B cell (primary cell): Measurements from ENCODE around the gene ACAP1. TPM values are rescaled to one million over a fixed set of nuclear protein-coding genes. Genes with fewer than 3 reads are reported as not detected.

Experiments
- ATAC-seq: fragments of 200-7000 bp; cut with Tn5 transposase; one replicate; pipeline ENCODE4 v1.10.0; 2021; ENCODE audit warnings: low read depth, mild to moderate bottlenecking, moderate number of reproducible peaks, moderate library complexity
- CTCF ChIA-PET: fragments of 350-600 bp; sonication (Branson Sonifier 250); formaldehyde crosslinking; loops from one replicate; lab custom pipeline; 2021; ENCODE audit warnings: antibody characterized with exemption, inconsistent platforms; lab: Charles Lee
- POLR2A ChIA-PET: fragments of 350-600 bp; sonication (Branson Sonifier 250); formaldehyde crosslinking; loops from one replicate; lab custom pipeline; 2021; ENCODE audit warnings: antibody characterized with exemption; lab: Charles Lee
- DNase-seq: peaks from one replicate; pipeline ENCODE4 v3.0.0; 2013
- H2AFZ ChIP-seq: 2 replicates; pipeline ENCODE4 v1.6.1; 2012; ENCODE audit warnings: mild to moderate bottlenecking, low read depth, low read length; ENCODE audit not compliant: insufficient read depth, poor library complexity, severe bottlenecking
- H3K27ac ChIP-seq, 2 donors: 1 replicate in 1 of 2; 2 replicates in 1 of 2; pipeline ENCODE4 v1.5.1; 2012 to 2013; ENCODE audit warnings: low read length in 2 of 2, mild to moderate bottlenecking in 2 of 2, moderate library complexity in 1 of 2
- H3K27me3 ChIP-seq, 4 experiments: fragments of 200-600 bp in 1 of 4; sonication (generic) in 1 of 4; replicated peaks in 1 of 4; 1 replicate in 2 of 4; 2 replicates in 2 of 4; pipeline versions ENCODE4 v1.6.1 to v1.7.0; 2013 to 2016; ENCODE audit warnings: low read length in 3 of 4, mild to moderate bottlenecking in 2 of 4, mixed read lengths in 1 of 4, moderate library complexity in 1 of 4; ENCODE audit not compliant: insufficient read depth in 4 of 4, control insufficient read depth in 3 of 4; ENCODE audit errors: control extremely low read depth in 1 of 4
- H3K36me3 ChIP-seq, 2 experiments: replicated peaks in 1 of 2; 1 replicate in 1 of 2; 2 replicates in 1 of 2; pipeline versions ENCODE4 v1.6.1 to v1.7.1; 2013; ENCODE audit warnings: low read length in 1 of 2; ENCODE audit not compliant: insufficient read depth in 2 of 2, control insufficient read depth in 1 of 2; ENCODE audit errors: control extremely low read depth in 1 of 2, extremely low read depth in 1 of 2
- H3K4me1 ChIP-seq, 2 donors: fragments of 200-600 bp in 1 of 2; sonication (generic) in 1 of 2; 1 replicate in 1 of 2; 2 replicates in 1 of 2; pipeline versions ENCODE4 v1.5.1 to v1.6.1; 2013 to 2017; ENCODE audit warnings: low read length in 2 of 2; ENCODE audit not compliant: control insufficient read depth in 2 of 2, insufficient read depth in 2 of 2
- H3K4me2 ChIP-seq: replicated peaks from 2 replicates; pipeline ENCODE3; 2012; ENCODE audit warnings: mild to moderate bottlenecking, low read depth, low read length; ENCODE audit not compliant: poor library complexity, severe bottlenecking
- H3K4me3 ChIP-seq, 5 experiments: fragments of 200-600 bp in 1 of 5; sonication (generic) in 1 of 5; 1 replicate in 3 of 5; 2 replicates in 2 of 5; pipeline versions ENCODE4 v1.5.1 to v1.7.0; 2011 to 2016; ENCODE audit warnings: low read length in 4 of 5, mild to moderate bottlenecking in 4 of 5, low read depth in 2 of 5, control low read depth in 1 of 5, moderate library complexity in 1 of 5; ENCODE audit not compliant: insufficient read depth in 1 of 5; ENCODE audit errors: control extremely low read depth in 1 of 5, extremely low read depth in 1 of 5
- H3K79me2 ChIP-seq: fragments of 200-600 bp; sonication (generic); one replicate; pipeline ENCODE4 v1.6.0; 2016; ENCODE audit warnings: low read length; ENCODE audit not compliant: control insufficient read depth, insufficient read depth
- H3K9ac ChIP-seq: fragments of 200-600 bp; sonication (generic); 2 replicates; pipeline ENCODE4 v1.6.1; 2017; ENCODE audit warnings: mild to moderate bottlenecking, low read length, moderate library complexity
- H3K9me3 ChIP-seq, 3 donors: one replicate each; pipeline versions ENCODE4 v1.6.1 to v1.7.1; 2013; ENCODE audit warnings: low read length in 2 of 3; ENCODE audit not compliant: control insufficient read depth in 2 of 3, insufficient read depth in 1 of 3; ENCODE audit errors: control extremely low read depth in 1 of 3
- H4K20me1 ChIP-seq: 2 replicates; pipeline ENCODE4 v1.6.0; 2012; ENCODE audit warnings: mild to moderate bottlenecking, low read length; ENCODE audit not compliant: insufficient read depth, control insufficient read depth, poor library complexity, severe bottlenecking
- H3K27ac Mint-ChIP-seq: one replicate; pipeline ENCODE4 v1.8.0; 2021; ENCODE audit warnings: mixed read lengths
- H3K27me3 Mint-ChIP-seq: one replicate; pipeline ENCODE4 v1.8.0; 2021; ENCODE audit warnings: mixed read lengths
- H3K4me1 Mint-ChIP-seq: one replicate; pipeline ENCODE4 v1.8.0; 2021; ENCODE audit warnings: mixed read lengths
- H3K4me3 Mint-ChIP-seq: one replicate; pipeline ENCODE4 v1.8.0; 2021; ENCODE audit warnings: mixed read lengths
- H3K9me3 Mint-ChIP-seq: one replicate; pipeline ENCODE4 v1.8.0; 2022; ENCODE audit warnings: mixed read lengths; ENCODE audit not compliant: insufficient read depth
- EZH2 ChIP-seq: IDR thresholded peaks from 2 replicates; pipeline ENCODE4 v1.6.1; 2012; ENCODE audit warnings: borderline replicate concordance, low read depth, mild to moderate bottlenecking, moderate library complexity, low read length; ENCODE audit not compliant: insufficient read depth, poor library complexity, severe bottlenecking
- WGBS: methylation state at CpG from one replicate; pipeline ENCODE4 v1.1.5; 2013; ENCODE audit warnings: missing lambda C conversion rate; ENCODE audit not compliant: insufficient coverage; 5-methylcytosine and 5-hydroxymethylcytosine counted together
- intact Hi-C: fragments of 100-400 bp; cut with micrococcal nuclease; formaldehyde crosslinking; loops from one replicate; pipeline ENCODE4 v1.10.0; 2022
- polyA plus RNA-seq: library from polyadenylated mRNA; depleted of rRNA; stranded (reverse); fragments of >200 nt; gene quantifications from 2 replicates; pipeline ENCODE4 v1.2.3, GENCODE V29; 2012
- total RNA-seq, 2 donors: library from RNA; stranded (reverse); fragments of 120-200 nt in 1 of 2; gene quantifications; 1 replicate in 1 of 2; 2 replicates in 1 of 2; pipeline versions ENCODE4 v1.2.3 to v1.2.4, GENCODE V29; 2013 to 2022
- TF ChIP-seq, protein P1 (sequence below): fragments of 200-600 bp; IDR thresholded peaks from one replicate; pipeline ENCODE4 v1.8.0; 2022; ENCODE audit warnings: antibody characterized with exemption, mild to moderate bottlenecking

Gene ACAP1
- total and polyA plus RNA-seq, 2 donors (not counting 1 experiment from before 2014, with no cell fraction given), result 392 to 412 TPM

DNA sequence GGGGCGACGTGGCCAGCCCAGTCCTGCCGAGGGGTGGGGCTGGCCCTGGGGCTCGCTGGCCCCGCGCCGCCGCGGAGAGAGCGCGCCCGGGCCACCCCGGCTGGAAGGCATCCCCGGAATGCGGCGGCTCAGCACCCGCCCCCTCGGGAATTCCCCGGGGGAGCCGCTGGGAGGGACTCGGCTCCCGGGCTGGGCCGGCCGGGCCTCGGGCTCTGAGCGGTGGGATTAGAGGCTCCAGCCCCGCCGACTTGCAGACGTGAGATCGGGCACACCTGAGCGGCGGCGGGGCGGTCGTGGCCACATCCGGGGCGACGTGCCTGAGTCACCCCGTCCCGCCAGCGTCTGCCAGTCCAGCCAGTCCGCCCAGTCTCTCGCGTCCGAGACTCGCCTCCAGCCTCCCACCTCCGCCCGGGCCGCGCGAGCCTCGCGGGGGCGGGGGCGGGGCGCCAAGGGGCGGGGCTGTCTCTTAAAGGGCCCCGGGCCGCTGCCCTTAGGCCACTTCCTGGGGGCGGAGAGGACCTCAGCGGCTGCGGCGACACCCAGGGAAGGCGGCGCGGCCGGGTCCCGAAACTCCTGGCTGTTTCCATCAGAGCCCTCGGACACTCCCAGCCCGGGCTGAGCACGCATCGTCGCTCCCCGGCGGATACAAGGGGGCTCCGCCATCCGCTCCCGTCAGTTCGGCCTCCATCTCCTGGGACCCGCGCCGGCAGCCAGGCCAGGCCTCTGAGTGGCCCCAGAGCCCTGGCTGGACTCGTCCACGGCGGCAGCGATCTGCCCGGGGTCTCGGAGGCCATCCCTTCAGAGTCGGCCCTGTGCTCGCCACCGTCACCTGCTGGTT, 15.6 kb downstream of the ACAP1 start, which contains the start of gene KCTD11:
TSS of gene KCTD11 (plus strand) at position 498 of the 838 bp plus-strand sequence.
- H3K27ac Mint-ChIP-seq, result peak within 1 kb of the TSS; percentile 91
- no peaks in the 10 kb centered on the region for H3K9me3 Mint-ChIP-seq
- Histone ChIP-seq H3K36me3 (peaks cover 2 to 22% of the 10 kb centered on the region in 2 experiments), H3K27me3 (no peaks in the 10 kb centered on the region), H3K9ac (peak within 1 kb of the TSS; percentile 86), H3K4me1 (peaks cover 14 to 41% of the 10 kb centered on the region in 2 donors), H3K4me2 (peak within 1 kb of the TSS; percentile 97), H2AFZ (peak within 1 kb of the TSS; percentile 88), H3K27ac (peak within 1 kb of the TSS; percentile 63 to 90), H3K4me3 (peak within 1 kb of the TSS; percentile 35 to 92 (median 84)), H4K20me1 (peaks cover 24% of the 10 kb centered on the region), H3K9me3 (no peaks in the 10 kb centered on the region), H3K79me2 (peaks cover 19% of the 10 kb centered on the region)
- H3K4me3 Mint-ChIP-seq, result peak within 1 kb of the TSS; percentile 94
- POLR2A ChIA-PET, result interaction anchor here (0.6 to 3.0 kb wide), 10 partner anchors 10 to 132 kb away, joined by 3 to 17 read pairs (median 5); partner anchors contain the start of genes ACAP1, CHRNB1, NEURL4 and POLR2A
- CTCF ChIA-PET, result interaction anchor here (0.7 to 4.1 kb wide), 12 partner anchors 15 to 336 kb away, joined by 3 to 31 read pairs (median 6); partner anchors contain the start of genes ACAP1, NEURL4, SENP3 and SOX15
- under 1% methylated on average over 91 of the region's 91 CpGs for WGBS
- TF ChIP-seq EZH2, result no peak
- TF ChIP-seq, protein P1, sequence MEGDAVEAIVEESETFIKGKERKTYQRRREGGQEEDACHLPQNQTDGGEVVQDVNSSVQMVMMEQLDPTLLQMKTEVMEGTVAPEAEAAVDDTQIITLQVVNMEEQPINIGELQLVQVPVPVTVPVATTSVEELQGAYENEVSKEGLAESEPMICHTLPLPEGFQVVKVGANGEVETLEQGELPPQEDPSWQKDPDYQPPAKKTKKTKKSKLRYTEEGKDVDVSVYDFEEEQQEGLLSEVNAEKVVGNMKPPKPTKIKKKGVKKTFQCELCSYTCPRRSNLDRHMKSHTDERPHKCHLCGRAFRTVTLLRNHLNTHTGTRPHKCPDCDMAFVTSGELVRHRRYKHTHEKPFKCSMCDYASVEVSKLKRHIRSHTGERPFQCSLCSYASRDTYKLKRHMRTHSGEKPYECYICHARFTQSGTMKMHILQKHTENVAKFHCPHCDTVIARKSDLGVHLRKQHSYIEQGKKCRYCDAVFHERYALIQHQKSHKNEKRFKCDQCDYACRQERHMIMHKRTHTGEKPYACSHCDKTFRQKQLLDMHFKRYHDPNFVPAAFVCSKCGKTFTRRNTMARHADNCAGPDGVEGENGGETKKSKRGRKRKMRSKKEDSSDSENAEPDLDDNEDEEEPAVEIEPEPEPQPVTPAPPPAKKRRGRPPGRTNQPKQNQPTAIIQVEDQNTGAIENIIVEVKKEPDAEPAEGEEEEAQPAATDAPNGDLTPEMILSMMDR, result peak; percentile 50
- peaks cover 38% of the 10 kb centered on the region for H3K4me1 Mint-ChIP-seq
- intact Hi-C loops, result loop anchor here (1.0 to 2.0 kb wide), 4 partner anchors 23 to 52 kb away; partner anchors contain the start of genes GPS2, NEURL4, PLSCR3 and TMEM256
- peak; percentile 67 for ATAC-seq
- DNase-seq, result peak; percentile 78
- H3K27me3 Mint-ChIP-seq, result no peaks in the 10 kb centered on the region
